Measurements from ENCODE around the gene GADD45A.

DNA sequence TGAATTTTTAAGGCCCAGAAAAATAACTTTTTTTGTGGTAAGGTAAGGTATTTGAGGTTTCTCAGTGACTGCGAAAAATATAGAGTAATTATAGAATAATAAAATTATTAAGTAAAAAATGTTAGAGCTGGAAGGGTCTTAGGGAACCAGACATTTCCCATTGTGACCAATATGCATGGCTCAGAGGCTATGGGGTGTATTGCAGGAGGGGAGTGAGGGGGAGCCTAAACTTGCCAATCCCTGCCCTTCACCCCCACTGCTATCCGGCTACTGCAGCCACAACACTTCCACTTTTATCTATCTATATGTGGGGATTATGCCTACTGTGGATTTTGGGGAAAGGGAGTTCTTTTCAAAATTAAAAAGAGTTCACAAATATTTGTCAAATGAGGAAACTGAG lies 7.6 kb upstream of the GADD45A start:
- TF ChIP-seq, protein P1, sequence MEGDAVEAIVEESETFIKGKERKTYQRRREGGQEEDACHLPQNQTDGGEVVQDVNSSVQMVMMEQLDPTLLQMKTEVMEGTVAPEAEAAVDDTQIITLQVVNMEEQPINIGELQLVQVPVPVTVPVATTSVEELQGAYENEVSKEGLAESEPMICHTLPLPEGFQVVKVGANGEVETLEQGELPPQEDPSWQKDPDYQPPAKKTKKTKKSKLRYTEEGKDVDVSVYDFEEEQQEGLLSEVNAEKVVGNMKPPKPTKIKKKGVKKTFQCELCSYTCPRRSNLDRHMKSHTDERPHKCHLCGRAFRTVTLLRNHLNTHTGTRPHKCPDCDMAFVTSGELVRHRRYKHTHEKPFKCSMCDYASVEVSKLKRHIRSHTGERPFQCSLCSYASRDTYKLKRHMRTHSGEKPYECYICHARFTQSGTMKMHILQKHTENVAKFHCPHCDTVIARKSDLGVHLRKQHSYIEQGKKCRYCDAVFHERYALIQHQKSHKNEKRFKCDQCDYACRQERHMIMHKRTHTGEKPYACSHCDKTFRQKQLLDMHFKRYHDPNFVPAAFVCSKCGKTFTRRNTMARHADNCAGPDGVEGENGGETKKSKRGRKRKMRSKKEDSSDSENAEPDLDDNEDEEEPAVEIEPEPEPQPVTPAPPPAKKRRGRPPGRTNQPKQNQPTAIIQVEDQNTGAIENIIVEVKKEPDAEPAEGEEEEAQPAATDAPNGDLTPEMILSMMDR (IDR thresholded peaks at IDR 0.05): no peak
- no peak for TF ChIP-seq POLR2A (IDR thresholded peaks at IDR 0.05)
